Loucy (cell line): Measurements from ENCODE around the gene MFSD6.

Source experiments
- H2AFZ ChIP-seq: fragments of 200-600 bp; sonication (generic); 2 replicates; pipeline ENCODE4 v1.6.0; 2016; ENCODE audit warnings: antibody characterized with exemption, mild to moderate bottlenecking, low read length, moderate library complexity
- H3F3A ChIP-seq: fragments of 200-600 bp; 2 replicates; pipeline ENCODE4 v1.6.0; 2016; ENCODE audit warnings: antibody characterized with exemption, low read depth, mild to moderate bottlenecking
- H3K27me3 ChIP-seq: fragments of 200-600 bp; sonication (generic); 2 replicates; pipeline ENCODE4 v1.6.1; 2014; ENCODE audit warnings: low read length, mild to moderate bottlenecking; ENCODE audit not compliant: insufficient read depth, poor library complexity, severe bottlenecking
- H3K36me3 ChIP-seq: fragments of 200-600 bp; sonication (generic); 2 replicates; pipeline ENCODE4 v1.6.1; 2016; ENCODE audit warnings: low read length; ENCODE audit not compliant: insufficient read depth
- H3K4me1 ChIP-seq: fragments of 200-600 bp; sonication (generic); 2 replicates; pipeline ENCODE4 v1.5.1; 2014; ENCODE audit warnings: low read length, mild to moderate bottlenecking; ENCODE audit not compliant: insufficient read depth, poor library complexity, severe bottlenecking
- H3K4me2 ChIP-seq: fragments of 200-600 bp; sonication (generic); 2 replicates; pipeline ENCODE4 v1.6.0; 2014; ENCODE audit warnings: antibody characterized with exemption, low read length, low read depth, mild to moderate bottlenecking; ENCODE audit not compliant: poor library complexity, severe bottlenecking
- H3K4me3 ChIP-seq: fragments of 200-600 bp; sonication (generic); 2 replicates; pipeline ENCODE4 v1.5.1; 2014; ENCODE audit warnings: low read length, mild to moderate bottlenecking, mixed read lengths; ENCODE audit not compliant: poor library complexity, severe bottlenecking
- H3K79me2 ChIP-seq: fragments of 200-600 bp; sonication (generic); 2 replicates; pipeline ENCODE4 v1.6.1; 2014; ENCODE audit warnings: low read length; ENCODE audit not compliant: insufficient read depth
- H3K9ac ChIP-seq: fragments of 200-600 bp; sonication (generic); 2 replicates; pipeline ENCODE4 v1.6.0; 2014; ENCODE audit warnings: mild to moderate bottlenecking, low read depth, low read length, moderate library complexity; ENCODE audit not compliant: poor library complexity, severe bottlenecking
- H3K9me2 ChIP-seq: fragments of 200-600 bp; sonication (generic); replicated peaks from 2 replicates; pipeline ENCODE4 v1.6.1; 2016; ENCODE audit warnings: low read depth, low read length, mixed read lengths
- H3K9me3 ChIP-seq: fragments of 200-600 bp; sonication (generic); 2 replicates; pipeline ENCODE4 v1.6.1; 2014; ENCODE audit warnings: mild to moderate bottlenecking, antibody characterized with exemption, low read length, low read depth; ENCODE audit not compliant: insufficient read depth
- H4K20me1 ChIP-seq: fragments of 200-600 bp; sonication (generic); 2 replicates; pipeline ENCODE4 v1.6.0; 2014; ENCODE audit warnings: antibody characterized with exemption, low read length, mild to moderate bottlenecking; ENCODE audit not compliant: insufficient read depth, poor library complexity, severe bottlenecking
- EZH2phosphoT487 ChIP-seq: fragments of 200-600 bp; IDR thresholded peaks from 2 replicates; pipeline ENCODE4 v1.6.1; 2018; ENCODE audit warnings: antibody characterized with exemption, mild to moderate bottlenecking, moderate library complexity, borderline replicate concordance
- TF ChIP-seq, protein P1 (sequence below): fragments of 200-600 bp; sonication (generic); conservative IDR thresholded peaks from 2 replicates; pipeline ENCODE4 v1.5.1; 2014; ENCODE audit warnings: mild to moderate bottlenecking, antibody characterized with exemption, low read length

The MFSD6 gene

DNA sequence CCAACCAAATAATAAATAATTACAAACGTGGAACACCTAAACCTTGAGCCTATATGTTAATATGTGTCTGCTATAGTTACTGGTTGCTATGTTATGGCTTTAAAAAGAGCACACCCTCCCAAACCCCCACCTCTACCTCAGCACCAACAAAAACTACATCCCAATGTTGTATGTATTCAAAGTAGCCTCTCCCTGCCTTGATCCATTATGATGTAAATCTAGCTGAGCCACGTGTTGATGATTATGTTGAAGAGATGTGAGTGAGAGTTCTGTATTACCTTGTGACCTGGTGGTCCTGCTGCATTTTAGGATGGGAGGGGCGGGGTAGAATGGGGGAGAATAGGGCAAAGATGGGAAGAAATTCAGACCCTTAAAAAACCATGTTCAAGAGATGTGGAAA lies 4.8 kb downstream of the MFSD6 start:
- H3K36me3 ChIP-seq = no peaks in the 10 kb centered on the region
- TF ChIP-seq, protein P1, sequence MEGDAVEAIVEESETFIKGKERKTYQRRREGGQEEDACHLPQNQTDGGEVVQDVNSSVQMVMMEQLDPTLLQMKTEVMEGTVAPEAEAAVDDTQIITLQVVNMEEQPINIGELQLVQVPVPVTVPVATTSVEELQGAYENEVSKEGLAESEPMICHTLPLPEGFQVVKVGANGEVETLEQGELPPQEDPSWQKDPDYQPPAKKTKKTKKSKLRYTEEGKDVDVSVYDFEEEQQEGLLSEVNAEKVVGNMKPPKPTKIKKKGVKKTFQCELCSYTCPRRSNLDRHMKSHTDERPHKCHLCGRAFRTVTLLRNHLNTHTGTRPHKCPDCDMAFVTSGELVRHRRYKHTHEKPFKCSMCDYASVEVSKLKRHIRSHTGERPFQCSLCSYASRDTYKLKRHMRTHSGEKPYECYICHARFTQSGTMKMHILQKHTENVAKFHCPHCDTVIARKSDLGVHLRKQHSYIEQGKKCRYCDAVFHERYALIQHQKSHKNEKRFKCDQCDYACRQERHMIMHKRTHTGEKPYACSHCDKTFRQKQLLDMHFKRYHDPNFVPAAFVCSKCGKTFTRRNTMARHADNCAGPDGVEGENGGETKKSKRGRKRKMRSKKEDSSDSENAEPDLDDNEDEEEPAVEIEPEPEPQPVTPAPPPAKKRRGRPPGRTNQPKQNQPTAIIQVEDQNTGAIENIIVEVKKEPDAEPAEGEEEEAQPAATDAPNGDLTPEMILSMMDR = no peak
- no peak for TF ChIP-seq EZH2phosphoT487
- H3K4me3 ChIP-seq = peak overlapping the region; percentile 35
- peak overlapping the region; percentile 51 for H3K9ac ChIP-seq
- peaks cover 68% of the 10 kb centered on the region for H3K4me1 ChIP-seq
- H3K9me2 ChIP-seq = no peaks in the 10 kb centered on the region
- H3K4me2 ChIP-seq = peak overlapping the region; percentile 46
- H2AFZ ChIP-seq = no peak overlapping the region
- no peaks in the 10 kb centered on the region for H3K27me3 ChIP-seq
- no peaks in the 10 kb centered on the region for H4K20me1 ChIP-seq
- no peaks in the 10 kb centered on the region; the same call in 1 of the 2 replicates for H3F3A ChIP-seq
- no peaks in the 10 kb centered on the region for H3K9me3 ChIP-seq
- H3K79me2 ChIP-seq = peaks cover 73% of the 10 kb centered on the region

DNA sequence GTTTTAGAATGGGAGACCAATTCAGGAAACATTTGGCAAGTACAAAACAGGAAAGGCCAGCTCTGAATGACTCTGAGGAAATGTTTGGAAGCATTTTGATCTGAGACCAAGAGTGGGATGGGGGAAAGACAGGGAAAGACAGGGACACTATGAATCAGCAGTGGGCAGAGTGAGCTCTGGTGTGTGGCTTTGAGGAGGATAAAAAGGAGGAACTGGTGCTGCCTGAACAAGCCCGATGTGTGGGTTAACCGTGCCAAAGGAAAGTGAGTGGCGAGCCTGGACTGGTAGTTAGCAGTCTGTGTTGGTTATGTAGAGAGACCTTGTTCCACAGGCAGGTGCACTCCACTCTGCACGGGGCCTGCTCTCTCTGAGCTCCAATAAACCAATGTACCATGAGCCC lies 5.3 kb downstream of the MFSD6 start:
- Histone ChIP-seq H3K27me3 (no peaks in the 10 kb centered on the region), H4K20me1 (no peaks in the 10 kb centered on the region), H3F3A (no peaks in the 10 kb centered on the region; the same call in 1 of the 2 replicates), H3K4me3 (peak overlapping the region; percentile 35), H3K9me2 (no peaks in the 10 kb centered on the region), H3K9ac (peak overlapping the region; percentile 51), H2AFZ (no peak overlapping the region), H3K36me3 (no peaks in the 10 kb centered on the region), H3K9me3 (no peaks in the 10 kb centered on the region), H3K4me2 (peak overlapping the region; percentile 46), H3K4me1 (peaks cover 68% of the 10 kb centered on the region), H3K79me2 (peaks cover 73% of the 10 kb centered on the region)
- TF ChIP-seq, protein P1 = no peak
- no peak for TF ChIP-seq EZH2phosphoT487

DNA sequence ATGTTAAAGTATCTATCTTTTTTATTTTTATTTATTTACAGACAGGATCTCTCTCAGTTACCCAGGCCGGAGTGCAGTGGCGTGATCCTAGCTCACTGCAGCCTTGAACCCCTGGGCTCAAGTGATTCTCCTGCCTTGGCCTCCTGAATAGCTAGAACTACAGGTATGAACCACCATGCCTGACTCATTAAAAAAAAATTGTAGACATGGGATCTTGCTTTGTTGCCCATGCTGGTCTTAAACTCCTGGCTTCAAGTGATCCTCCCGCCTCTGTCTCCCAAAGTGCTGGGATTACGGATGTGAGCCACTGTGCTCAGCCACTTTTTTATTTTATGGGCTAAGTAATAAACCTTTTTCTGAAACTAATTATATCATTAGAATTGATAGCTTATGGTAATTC lies 7.1 kb downstream of the MFSD6 start:
- peaks cover 58% of the 10 kb centered on the region for H3K79me2 ChIP-seq
- H3K9me2 ChIP-seq = no peaks in the 10 kb centered on the region
- H3K27me3 ChIP-seq = no peaks in the 10 kb centered on the region
- no peak overlapping the region for H2AFZ ChIP-seq
- H3K4me2 ChIP-seq = peak overlapping the region; percentile 82
- H4K20me1 ChIP-seq = no peaks in the 10 kb centered on the region
- peaks cover 52% of the 10 kb centered on the region for H3K4me1 ChIP-seq
- TF ChIP-seq, protein P1 = no peak
- TF ChIP-seq EZH2phosphoT487 = no peak
- H3K9ac ChIP-seq = peak overlapping the region; percentile 65
- no peaks in the 10 kb centered on the region for H3K9me3 ChIP-seq
- H3K36me3 ChIP-seq = no peaks in the 10 kb centered on the region
- peak overlapping the region; percentile 70 for H3K4me3 ChIP-seq
- H3F3A ChIP-seq = no peaks in the 10 kb centered on the region; the same call in 1 of the 2 replicates
